ENCODE data around the gene ZNF132. TPM values are rescaled to one million over a fixed set of nuclear protein-coding genes. Genes with fewer than 3 reads are reported as not detected.
"Not testable (repeated sequence)": the region's sequence is repeated elsewhere in the genome, so short reads cannot be mapped to it uniquely, and the experiment has no call there.

Gene ZNF132
- total and polyA plus RNA-seq, 2 donors = 2.3 to 11.9 TPM

DNA sequence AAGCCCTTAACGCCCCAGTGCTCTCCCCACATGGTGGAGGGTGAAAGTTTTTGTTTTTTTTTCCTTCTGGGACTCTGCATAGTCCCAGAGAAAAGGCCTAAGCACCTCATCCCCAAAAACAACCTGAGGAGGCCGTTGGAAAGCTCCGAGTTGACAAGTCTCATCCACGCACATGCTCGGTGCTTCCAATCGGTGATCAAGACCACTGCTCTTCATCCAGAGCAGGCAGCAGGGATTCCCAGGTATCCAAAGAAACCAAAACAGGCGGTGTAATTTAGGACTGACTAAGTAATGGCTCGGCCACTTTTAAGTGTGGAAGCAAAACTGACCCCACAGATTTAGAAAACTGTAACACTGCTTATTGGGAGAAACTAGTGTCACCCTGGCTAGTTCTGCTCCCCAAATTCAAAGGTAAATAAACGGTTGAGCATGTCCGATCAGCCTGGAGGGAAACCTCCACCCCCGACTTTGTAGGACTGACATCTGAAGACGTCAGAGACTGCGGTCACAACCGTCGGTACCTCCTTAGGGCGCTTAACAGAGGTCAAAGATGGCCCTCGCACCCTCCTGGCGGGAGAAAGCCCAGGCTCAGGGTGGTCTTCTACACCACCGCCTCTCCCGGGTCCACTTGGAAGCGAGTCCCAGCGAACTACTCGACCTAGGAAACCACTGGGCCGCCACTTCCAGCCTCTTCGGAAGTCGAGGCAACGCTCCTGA is 35.2 kb upstream of the ZNF132 start:
- Histone ChIP-seq H3K4me1 (ENCODE audit: insufficient read depth) (no peaks in the 10 kb centered on the region), H3K27ac (ENCODE audit: low read depth) (peak overlapping the region; percentile 83), H3K4me3 (ENCODE audit: low read depth, low read length) (peak overlapping the region; percentile 53), H3K36me3 (ENCODE audit: insufficient read depth) (peaks cover 2% of the 10 kb centered on the region)
- WGBS = 24% methylated on average over 27 of the region's 27 CpGs
- no peak for DNase-seq (ENCODE audit: extremely low spot score)

DNA sequence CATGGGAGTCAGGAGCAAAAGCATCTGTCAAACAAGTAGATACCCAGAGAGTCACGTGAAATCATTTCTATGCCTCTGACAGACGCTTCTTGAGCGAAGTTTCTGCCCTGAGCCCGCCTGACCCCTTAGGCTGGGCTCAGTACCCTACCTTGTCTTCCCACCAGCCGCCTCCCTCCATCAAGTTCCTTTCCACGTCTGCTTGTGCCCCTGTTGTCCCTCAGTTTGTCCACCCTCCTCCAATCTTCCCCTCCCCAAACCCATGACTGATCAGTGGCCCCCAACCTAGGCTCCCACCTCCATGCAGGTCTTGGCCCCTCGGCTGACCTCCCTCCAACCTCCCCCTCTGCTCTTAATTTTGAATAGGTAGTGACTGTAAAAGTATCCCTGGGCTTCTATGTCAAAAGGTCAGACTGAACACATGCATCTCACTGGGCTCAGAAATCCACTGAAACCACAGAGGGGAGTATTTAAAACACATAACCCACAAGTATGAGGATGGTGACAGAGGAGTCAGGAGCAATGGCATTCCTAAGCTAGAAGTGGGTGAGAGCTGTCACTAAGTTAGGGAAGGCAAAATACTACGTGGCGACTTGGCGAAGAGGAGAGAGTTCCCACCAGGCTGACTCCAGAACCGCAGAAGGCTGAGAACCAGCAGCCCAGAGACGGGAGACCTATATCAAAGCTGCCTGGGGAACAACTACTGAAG is 34.5 kb upstream of the ZNF132 start:
- DNase-seq (ENCODE audit: extremely low spot score) = no peak
- 83% methylated on average over 12 of the region's 12 CpGs for WGBS
- no peak overlapping the region for H3K27ac ChIP-seq (ENCODE audit: low read depth)
- no peaks in the 10 kb centered on the region for H3K4me1 ChIP-seq (ENCODE audit: insufficient read depth)
- H3K4me3 ChIP-seq (ENCODE audit: low read depth, low read length) = no peak overlapping the region
- H3K36me3 ChIP-seq (ENCODE audit: insufficient read depth) = peaks cover 2% of the 10 kb centered on the region

DNA sequence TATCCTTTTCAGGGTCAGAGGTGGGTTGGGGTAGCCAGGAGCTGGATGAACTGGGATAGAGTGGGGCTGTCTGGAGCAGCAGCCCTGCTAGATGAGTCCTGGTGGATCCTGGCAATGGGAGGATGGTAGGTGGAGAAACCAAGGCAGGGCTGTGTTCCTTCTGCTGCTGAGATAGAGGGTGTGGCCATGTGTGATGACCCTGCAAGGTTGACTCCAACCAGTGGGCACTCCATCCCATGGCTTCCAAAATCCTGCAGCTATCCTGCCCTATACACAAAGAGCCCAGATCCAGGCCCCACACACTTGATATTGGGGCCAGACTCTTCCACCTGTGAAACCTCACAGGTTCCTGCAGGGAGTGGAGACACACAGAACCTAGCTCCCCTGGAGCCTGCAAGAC is 33.8 kb upstream of the ZNF132 start:
- Histone ChIP-seq H3K36me3 (ENCODE audit: insufficient read depth) (peaks cover 2% of the 10 kb centered on the region), H3K4me1 (ENCODE audit: insufficient read depth) (no peaks in the 10 kb centered on the region), H3K27ac (ENCODE audit: low read depth) (no peak overlapping the region), H3K4me3 (ENCODE audit: low read depth, low read length) (no peak overlapping the region)
- no peak for DNase-seq (ENCODE audit: extremely low spot score)

DNA sequence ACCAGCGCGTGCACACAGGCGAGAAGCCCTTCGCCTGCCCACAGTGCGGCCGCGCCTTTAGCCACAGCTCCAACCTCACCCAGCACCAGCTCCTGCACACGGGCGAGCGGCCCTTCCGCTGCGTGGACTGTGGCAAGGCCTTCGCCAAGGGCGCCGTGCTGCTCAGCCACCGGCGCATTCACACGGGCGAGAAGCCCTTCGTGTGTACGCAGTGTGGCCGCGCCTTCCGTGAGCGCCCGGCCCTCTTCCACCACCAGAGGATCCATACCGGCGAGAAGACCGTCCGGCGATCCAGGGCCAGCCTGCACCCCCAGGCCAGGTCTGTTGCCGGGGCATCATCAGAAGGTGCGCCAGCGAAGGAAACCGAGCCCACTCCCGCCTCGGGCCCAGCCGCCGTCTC is 31.8 kb upstream of the ZNF132 start:
- no peak for DNase-seq (ENCODE audit: extremely low spot score)
- WGBS = 95% methylated on average over 39 of the region's 39 CpGs

DNA sequence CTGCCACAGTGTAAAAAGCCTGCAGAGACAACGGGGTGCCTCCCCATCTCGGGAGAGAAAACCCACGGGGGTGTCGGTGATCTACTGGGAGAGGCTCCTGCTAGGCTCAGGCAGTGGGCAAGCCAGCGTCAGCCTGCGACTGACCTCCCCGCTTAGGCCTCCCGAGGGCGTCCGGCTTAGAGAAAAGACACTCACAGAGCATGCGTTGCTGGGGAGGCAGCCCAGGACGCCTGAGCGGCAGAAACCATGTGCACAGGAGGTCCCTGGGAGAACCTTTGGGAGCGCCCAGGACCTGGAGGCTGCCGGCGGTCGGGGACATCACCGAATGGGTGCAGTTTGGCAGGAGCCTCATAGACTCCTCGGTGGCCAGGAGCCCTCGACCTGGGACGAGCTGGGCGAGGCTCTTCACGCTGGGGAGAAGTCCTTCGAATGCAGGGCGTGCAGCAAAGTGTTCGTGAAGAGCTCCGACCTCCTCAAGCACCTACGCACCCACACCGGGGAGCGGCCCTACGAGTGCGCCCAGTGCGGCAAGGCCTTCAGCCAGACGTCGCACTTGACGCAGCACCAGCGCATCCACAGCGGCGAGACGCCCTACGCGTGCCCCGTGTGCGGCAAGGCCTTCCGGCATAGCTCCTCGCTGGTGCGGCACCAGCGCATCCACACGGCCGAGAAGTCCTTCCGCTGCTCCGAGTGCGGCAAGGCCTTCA is 31.0 kb upstream of the ZNF132 start:
- not testable (repeated sequence) for H3K4me3 ChIP-seq (ENCODE audit: low read depth, low read length); DNase-seq (ENCODE audit: extremely low spot score); H3K4me1 ChIP-seq (ENCODE audit: insufficient read depth); H3K36me3 ChIP-seq (ENCODE audit: insufficient read depth); H3K27ac ChIP-seq (ENCODE audit: low read depth)
- WGBS = 96% methylated on average over 40 of the region's 53 CpGs

More for the DNA sequence above, 31.8 kb upstream of the ZNF132 start:
- Histone ChIP-seq H3K36me3 (ENCODE audit: insufficient read depth) (peaks cover 2% of the 10 kb centered on the region), H3K27ac (ENCODE audit: low read depth) (no peak overlapping the region), H3K4me3 (ENCODE audit: low read depth, low read length) (no peak overlapping the region), H3K4me1 (ENCODE audit: insufficient read depth) (no peaks in the 10 kb centered on the region)

DNA sequence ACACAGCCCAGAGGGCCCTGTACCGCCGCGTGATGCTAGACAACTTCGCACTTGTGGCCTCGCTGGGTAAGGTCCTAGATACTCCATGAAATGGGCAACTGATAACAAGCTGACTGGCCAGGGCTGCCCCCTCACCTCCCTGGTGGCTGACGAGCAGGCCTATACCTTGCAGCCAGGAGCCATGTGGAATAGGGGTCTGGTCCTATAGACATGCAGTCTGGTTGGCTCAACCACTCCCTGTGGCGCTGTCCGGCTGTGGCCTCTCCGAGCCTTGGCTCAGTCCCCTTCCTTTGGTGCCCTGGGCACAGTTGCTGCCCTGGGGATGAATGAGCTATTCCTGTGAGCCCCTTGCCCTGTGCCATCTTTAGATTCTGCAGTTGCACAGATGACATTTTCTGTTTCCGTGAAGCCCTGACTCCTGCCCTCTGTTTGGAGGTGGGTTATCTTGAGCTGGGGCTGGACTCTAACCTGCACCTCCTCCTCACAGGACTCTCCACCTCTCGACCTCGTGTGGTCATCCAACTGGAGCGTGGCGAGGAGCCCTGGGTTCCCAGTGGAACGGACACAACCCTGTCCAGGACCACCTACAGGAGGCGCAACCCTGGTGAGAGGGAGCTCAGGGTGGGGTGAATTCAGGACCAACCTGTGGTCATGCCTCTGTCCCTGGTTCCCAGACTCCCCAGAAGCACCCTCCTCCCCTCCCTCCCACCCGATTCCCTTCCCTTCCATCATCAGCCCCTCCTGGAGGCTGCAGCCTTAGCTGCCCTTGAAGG is 29.5 kb upstream of the ZNF132 start:
- DNase-seq (ENCODE audit: extremely low spot score) = no peak
- H3K4me3 ChIP-seq (ENCODE audit: low read depth, low read length) = no peak overlapping the region
- WGBS = 91% methylated on average over 17 of the region's 17 CpGs
- H3K4me1 ChIP-seq (ENCODE audit: insufficient read depth) = peaks cover 2% of the 10 kb centered on the region
- H3K36me3 ChIP-seq (ENCODE audit: insufficient read depth) = peaks cover 2% of the 10 kb centered on the region
- H3K27ac ChIP-seq (ENCODE audit: low read depth) = no peak overlapping the region

DNA sequence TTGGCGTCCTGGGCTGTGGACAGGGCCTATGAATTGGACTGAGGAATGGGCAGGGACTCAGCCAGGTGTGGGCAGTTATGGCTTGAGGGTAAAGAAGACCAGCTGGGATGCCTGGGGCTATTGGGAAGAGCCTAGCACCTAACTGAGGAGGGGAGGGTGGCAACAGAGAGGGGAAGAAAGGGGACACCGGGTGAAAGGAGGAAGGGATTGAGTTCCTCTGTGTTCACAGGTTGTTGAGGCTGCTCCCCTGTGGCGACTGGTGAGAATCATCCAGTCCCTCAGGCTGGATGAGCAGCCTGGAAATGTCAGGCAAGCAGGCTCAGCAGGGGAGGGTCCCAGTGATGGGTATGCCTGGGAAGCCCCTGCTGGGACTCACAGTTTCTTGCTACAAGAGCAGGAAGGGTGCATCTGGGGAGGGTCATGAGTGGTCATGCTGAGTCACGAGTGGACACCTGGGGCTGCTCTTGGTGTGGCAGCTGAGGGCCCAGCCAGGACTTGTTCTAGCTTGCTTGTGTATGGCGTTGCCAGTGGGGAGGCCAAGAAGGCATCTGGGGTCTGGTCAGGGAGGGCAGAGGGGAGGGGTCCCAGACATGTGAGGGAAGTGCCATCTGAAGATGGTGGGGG is 28.4 kb upstream of the ZNF132 start:
- Histone ChIP-seq H3K27ac (ENCODE audit: low read depth) (no peak overlapping the region), H3K36me3 (ENCODE audit: insufficient read depth) (peaks cover 2% of the 10 kb centered on the region), H3K4me1 (ENCODE audit: insufficient read depth) (peaks cover 2% of the 10 kb centered on the region), H3K4me3 (ENCODE audit: low read depth, low read length) (no peak overlapping the region)
- no peak for DNase-seq (ENCODE audit: extremely low spot score)
- WGBS = 60% methylated on average over 5 of the region's 5 CpGs

DNA sequence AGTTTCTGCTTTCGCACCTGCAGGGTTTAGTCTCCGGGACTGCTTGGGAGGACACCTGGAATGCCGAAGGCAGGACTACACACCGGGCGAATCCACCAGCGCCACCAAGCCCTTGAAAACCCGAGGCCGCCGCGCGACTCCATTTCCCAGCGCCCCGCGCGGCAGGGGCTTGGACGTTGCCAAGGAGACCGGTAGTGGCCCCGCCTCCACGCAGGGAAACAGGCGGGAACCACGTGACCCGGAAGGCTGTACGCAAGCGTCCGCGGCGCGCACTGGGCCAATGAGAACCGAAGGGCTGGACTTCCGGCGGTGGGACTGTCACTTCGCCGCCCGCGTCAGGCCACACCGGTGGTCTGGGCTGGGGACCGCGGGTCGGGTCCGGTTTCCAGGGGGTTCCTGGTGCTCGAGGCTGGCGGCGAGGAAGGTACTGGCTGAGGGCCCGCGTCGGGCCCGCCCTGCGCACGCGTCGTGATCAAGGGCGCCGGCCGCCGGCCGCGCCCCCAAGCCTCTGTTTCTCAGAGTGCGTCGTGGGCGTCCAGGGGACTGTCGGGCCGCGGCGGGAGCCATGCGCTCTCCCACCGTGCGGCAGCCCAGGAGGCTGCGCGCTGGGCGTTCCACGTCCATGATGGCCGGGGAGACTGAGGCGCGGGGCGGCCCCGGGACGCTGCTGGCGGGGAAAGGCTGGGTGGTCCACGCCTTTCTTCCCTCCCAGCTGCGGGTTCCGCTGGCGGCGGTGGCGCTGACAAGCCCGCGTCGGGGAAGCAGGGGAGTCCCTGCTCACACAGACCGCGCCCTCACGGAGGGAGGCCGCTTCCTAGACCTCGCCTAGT is 27.0 kb upstream of the ZNF132 start, which contains the start of gene ZNF324:
TSS of gene ZNF324 (plus strand) at position 321 of the 830 bp plus-strand sequence. CDS start 2,106 bp downstream, outside the sequence.
- DNase-seq (ENCODE audit: extremely low spot score) = peak; percentile 91
- under 1% methylated on average over 92 of the region's 92 CpGs for WGBS
- peak within 1 kb of the TSS; percentile 89 for H3K4me3 ChIP-seq (ENCODE audit: low read depth, low read length)

DNA sequence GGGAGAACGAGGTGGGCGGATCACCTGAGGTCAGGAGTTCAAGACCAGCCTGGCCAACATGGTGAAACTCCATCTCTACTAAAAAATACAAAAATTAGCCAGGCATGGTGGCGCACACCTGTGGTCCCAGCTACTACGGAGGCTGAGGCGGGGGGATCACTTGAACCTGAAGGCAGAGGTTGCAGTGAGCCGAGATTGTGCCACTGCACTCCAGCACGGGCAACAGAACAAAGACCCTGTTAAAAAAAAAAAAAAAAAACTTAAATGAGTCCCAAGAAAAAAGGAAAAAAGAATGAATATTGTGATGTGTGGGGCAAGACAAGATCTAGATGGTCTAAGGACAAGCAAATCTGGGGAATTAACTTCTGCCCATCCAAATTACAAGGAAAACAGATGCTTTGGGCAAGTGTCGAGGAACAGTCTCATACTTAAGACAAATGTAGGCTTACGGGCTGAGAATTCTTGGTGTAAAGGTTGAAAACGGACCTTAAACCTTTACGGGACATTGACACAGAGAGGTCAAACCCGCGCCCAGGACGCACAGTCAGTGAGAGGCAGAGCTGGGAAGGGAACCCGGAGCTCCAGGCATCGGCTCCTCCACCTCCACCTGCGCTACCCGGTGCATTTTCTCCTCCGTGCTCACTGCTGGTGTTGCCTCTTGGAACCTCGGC is 26.3 kb upstream of the ZNF132 start:
- peak overlapping the region; percentile 89 for H3K4me3 ChIP-seq (ENCODE audit: low read depth, low read length)
- no peak overlapping the region for H3K27ac ChIP-seq (ENCODE audit: low read depth)
- H3K36me3 ChIP-seq (ENCODE audit: insufficient read depth) = peaks cover 2% of the 10 kb centered on the region
- 34% methylated on average over 20 of the region's 20 CpGs for WGBS
- DNase-seq (ENCODE audit: extremely low spot score) = no peak
- peaks cover 2% of the 10 kb centered on the region for H3K4me1 ChIP-seq (ENCODE audit: insufficient read depth)

More for the DNA sequence above, 27.0 kb upstream of the ZNF132 start, which contains the start of gene ZNF324:
- Histone ChIP-seq H3K27ac (ENCODE audit: low read depth) (peak within 1 kb of the TSS; percentile 59), H3K36me3 (ENCODE audit: insufficient read depth) (peaks cover 2% of the 10 kb centered on the region), H3K4me1 (ENCODE audit: insufficient read depth) (peaks cover 2% of the 10 kb centered on the region)

DNA sequence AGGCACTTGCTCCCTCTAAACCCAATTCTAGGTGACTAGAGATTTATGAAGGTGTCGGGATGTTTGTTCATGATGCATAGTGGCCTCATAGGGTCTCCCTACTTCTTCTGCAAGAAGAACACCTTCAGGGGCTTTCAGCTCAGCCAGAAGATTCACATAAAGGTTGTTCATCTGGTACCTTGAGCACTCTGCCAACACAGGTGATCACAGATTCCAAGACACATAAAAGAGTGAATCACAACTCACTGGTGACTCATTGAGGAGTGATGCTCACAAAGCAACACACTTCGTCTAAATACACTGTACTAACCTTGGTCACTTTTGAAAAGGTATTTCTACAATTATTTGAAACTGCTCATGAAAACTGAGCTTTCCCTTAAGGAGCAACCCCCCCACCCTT is 20.1 kb upstream of the ZNF132 start:
- H3K36me3 ChIP-seq (ENCODE audit: insufficient read depth) = no peaks in the 10 kb centered on the region
- H3K4me3 ChIP-seq (ENCODE audit: low read depth, low read length) = no peak overlapping the region
- WGBS = 86% methylated on average over 2 of the region's 2 CpGs
- H3K4me1 ChIP-seq (ENCODE audit: insufficient read depth) = no peaks in the 10 kb centered on the region
- no peak overlapping the region for H3K27ac ChIP-seq (ENCODE audit: low read depth)
- no peak for DNase-seq (ENCODE audit: extremely low spot score)

DNA sequence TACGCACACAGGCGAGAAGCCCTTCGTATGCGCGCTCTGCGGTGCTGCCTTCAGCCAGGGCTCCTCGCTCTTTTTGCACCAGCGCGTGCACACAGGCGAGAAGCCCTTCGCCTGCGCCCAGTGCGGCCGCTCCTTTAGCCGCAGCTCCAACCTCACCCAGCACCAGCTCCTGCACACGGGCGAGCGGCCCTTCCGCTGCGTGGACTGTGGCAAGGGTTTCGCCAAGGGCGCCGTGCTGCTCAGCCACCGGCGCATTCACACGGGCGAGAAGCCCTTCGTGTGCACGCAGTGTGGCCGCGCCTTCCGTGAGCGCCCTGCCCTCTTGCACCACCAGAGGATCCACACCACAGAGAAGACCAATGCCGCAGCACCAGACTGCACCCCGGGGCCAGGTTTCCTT is 16.2 kb upstream of the ZNF132 start:
- H3K36me3 ChIP-seq (ENCODE audit: insufficient read depth) = no peaks in the 10 kb centered on the region
- H3K4me1 ChIP-seq (ENCODE audit: insufficient read depth) = no peaks in the 10 kb centered on the region
- no peak for DNase-seq (ENCODE audit: extremely low spot score)
- H3K27ac ChIP-seq (ENCODE audit: low read depth) = no peak overlapping the region
- 98% methylated on average over 35 of the region's 35 CpGs for WGBS
- H3K4me3 ChIP-seq (ENCODE audit: low read depth, low read length) = no peak overlapping the region

DNA sequence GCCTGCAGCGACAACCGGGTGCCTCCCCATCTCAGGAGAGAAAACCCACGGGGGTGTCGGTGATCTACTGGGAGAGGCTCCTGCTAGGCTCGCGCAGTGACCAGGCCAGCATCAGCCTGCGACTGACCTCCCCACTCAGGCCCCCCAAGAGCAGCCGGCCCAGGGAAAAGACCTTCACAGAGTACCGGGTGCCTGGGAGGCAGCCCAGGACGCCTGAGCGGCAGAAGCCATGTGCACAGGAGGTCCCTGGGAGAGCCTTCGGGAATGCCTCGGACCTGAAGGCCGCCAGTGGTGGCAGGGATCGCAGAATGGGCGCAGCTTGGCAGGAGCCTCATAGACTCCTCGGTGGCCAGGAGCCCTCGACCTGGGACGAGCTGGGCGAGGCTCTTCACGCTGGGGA is 15.4 kb upstream of the ZNF132 start:
- H3K27ac ChIP-seq (ENCODE audit: low read depth) = no peak overlapping the region
- no peaks in the 10 kb centered on the region for H3K36me3 ChIP-seq (ENCODE audit: insufficient read depth)
- no peak overlapping the region for H3K4me3 ChIP-seq (ENCODE audit: low read depth, low read length)
- 97% methylated on average over 20 of the region's 21 CpGs for WGBS
- no peaks in the 10 kb centered on the region for H3K4me1 ChIP-seq (ENCODE audit: insufficient read depth)
- no peak for DNase-seq (ENCODE audit: extremely low spot score)
